ENCODE data around the gene PPM1H.
"Not testable (repeated sequence)": the region's sequence is repeated elsewhere in the genome, so short reads cannot be mapped to it uniquely, and the experiment has no call there.

PPM1H gene

DNA sequence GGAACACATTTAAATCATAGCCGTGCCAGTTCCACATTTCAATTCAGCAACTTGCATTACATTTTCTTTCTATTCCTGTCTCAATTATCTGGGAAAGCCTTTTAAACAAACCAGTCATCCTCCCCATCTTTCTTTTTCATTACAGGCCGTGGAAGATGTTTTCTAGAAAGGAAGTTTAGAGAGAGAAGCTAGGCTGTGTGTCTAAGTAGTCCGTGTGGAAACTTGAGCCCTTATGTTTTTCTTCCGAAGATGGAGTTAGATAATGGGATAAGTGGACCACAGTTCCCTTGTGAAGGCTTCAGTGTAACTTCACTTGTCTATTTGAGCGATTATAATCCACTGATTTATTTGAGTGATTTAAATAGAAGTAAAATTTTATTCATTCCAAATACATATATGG, 12.4 kb upstream of the PPM1H start:
- no peaks in the 10 kb centered on the region for H3K4me1 ChIP-seq (ENCODE audit: control insufficient read depth in 2 of 2, insufficient read depth in 2 of 2, low read length in 2 of 2)
- no peak overlapping the region for H3K27ac ChIP-seq (ENCODE audit: low read depth in 2 of 2, low read length in 2 of 2)
- H3K36me3 ChIP-seq (ENCODE audit: control insufficient read depth in 2 of 2, insufficient read depth in 2 of 2, low read length in 2 of 2), result no peaks in the 10 kb centered on the region
- no peak overlapping the region for H3K9ac ChIP-seq (ENCODE audit: low read depth in 1 of 2, low read length in 2 of 2)
- no peak overlapping the region for H3K4me3 ChIP-seq (ENCODE audit: low read length in 2 of 2)
- no peaks in the 10 kb centered on the region for H3K27me3 ChIP-seq (ENCODE audit: control insufficient read depth in 2 of 2, insufficient read depth in 2 of 2, low read length in 2 of 2)
- no peaks in the 10 kb centered on the region for H3K9me3 ChIP-seq (ENCODE audit: control insufficient read depth in 2 of 2, low read length in 2 of 2)

DNA sequence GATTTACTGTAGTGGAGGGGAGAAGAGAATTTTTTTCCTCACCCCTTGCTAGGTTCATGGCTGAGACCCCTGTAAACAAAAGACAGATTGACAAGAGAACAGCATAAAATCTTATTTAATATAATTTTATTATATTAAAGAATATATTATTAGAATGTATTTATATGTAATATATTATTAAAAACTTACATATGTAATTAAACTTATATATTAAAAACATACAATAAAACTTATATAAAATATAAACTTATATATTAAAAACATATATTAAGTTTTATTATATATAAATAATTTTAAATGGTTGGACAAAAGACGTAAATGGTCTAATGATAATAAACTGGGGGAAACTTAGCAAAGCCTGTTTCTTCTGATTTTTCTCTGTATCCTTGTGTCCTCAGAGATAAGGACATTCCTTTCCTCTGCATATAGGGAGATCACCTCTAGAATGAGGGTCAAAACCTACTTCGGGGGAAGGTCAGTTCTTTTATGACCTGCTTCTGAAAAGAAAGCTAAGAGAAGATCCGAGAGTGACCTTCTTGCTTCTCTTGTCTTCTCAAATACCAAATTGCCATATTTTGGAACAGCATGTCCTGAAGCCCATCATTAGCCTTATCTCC, 8.9 kb upstream of the PPM1H start:
- H3K4me3 ChIP-seq (ENCODE audit: low read length in 2 of 2), result no peak overlapping the region
- no peaks in the 10 kb centered on the region for H3K36me3 ChIP-seq (ENCODE audit: control insufficient read depth in 2 of 2, insufficient read depth in 2 of 2, low read length in 2 of 2)
- no peaks in the 10 kb centered on the region for H3K4me1 ChIP-seq (ENCODE audit: control insufficient read depth in 2 of 2, insufficient read depth in 2 of 2, low read length in 2 of 2)
- H3K9ac ChIP-seq (ENCODE audit: low read depth in 1 of 2, low read length in 2 of 2), result no peak overlapping the region
- no peaks in the 10 kb centered on the region for H3K9me3 ChIP-seq (ENCODE audit: control insufficient read depth in 2 of 2, low read length in 2 of 2)
- H3K27ac ChIP-seq (ENCODE audit: low read depth in 2 of 2, low read length in 2 of 2), result no peak overlapping the region
- H3K27me3 ChIP-seq (ENCODE audit: control insufficient read depth in 2 of 2, insufficient read depth in 2 of 2, low read length in 2 of 2), result no peaks in the 10 kb centered on the region

DNA sequence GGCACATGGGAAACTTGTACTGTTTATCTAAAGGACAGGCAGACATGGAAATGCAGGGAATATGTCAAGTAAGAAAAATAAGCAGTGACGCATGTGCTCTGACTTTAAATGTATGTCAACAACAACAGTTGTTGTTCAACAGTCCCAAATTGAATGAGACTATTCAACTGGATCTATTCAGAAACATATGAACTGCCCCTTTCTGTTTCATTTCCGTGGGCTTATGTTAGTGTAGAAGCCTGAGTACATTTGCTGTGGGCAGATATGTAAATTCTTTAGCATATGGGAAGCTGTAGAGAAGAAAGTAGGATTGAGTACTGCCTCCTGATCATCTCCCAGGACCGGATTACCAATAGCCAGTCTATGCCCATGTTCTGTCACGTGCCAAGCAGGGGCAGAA, 7.4 kb upstream of the PPM1H start:
- not testable (repeated sequence) for H3K36me3 ChIP-seq (ENCODE audit: control insufficient read depth in 2 of 2, insufficient read depth in 2 of 2, low read length in 2 of 2); H3K4me3 ChIP-seq (ENCODE audit: low read length in 2 of 2); H3K9me3 ChIP-seq (ENCODE audit: control insufficient read depth in 2 of 2, low read length in 2 of 2); H3K4me1 ChIP-seq (ENCODE audit: control insufficient read depth in 2 of 2, insufficient read depth in 2 of 2, low read length in 2 of 2); H3K9ac ChIP-seq (ENCODE audit: low read depth in 1 of 2, low read length in 2 of 2); H3K27ac ChIP-seq (ENCODE audit: low read depth in 2 of 2, low read length in 2 of 2); H3K27me3 ChIP-seq (ENCODE audit: control insufficient read depth in 2 of 2, insufficient read depth in 2 of 2, low read length in 2 of 2)

DNA sequence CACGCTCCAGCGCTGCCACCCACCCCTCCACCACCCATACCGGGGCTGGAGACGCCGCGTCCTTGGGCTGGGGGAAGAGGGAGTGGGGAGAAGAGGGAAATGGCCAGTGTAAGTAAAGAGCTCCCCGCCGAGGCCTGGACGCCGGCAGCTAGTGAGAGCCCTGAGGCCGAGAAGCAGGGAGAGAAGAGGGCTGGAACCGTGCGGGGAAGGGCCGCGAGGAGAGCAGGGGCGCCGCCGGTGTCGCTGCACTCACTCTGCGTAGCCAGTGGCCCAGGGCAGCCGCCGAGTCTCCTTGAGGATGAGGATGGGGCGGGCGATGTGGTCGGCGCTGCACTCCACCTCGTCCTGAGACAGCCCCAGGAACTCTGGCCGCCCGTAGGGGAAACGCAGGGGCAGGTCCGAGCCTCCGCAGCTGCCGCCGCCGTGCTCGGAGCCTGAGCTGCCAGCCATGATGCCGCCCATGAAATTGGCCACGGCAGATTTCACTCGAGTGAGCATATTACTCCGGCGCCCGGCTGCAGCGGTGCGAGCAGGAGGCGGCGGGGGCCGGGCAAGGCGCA, 631 bp downstream of the PPM1H start:
- H3K27me3 ChIP-seq (ENCODE audit: control insufficient read depth in 2 of 2, insufficient read depth in 2 of 2, low read length in 2 of 2), result no peaks in the 10 kb centered on the region
- peak overlapping the region; percentile 44 to 47 for H3K9ac ChIP-seq (ENCODE audit: low read depth in 1 of 2, low read length in 2 of 2)
- peaks cover 8 to 11% of the 10 kb centered on the region in 2 donors for H3K4me1 ChIP-seq (ENCODE audit: control insufficient read depth in 2 of 2, insufficient read depth in 2 of 2, low read length in 2 of 2)
- H3K27ac ChIP-seq (ENCODE audit: low read depth in 2 of 2, low read length in 2 of 2), result peak overlapping the region in 1 of 2 donors; percentile 32
- H3K4me3 ChIP-seq (ENCODE audit: low read length in 2 of 2), result peak overlapping the region; percentile 70 to 71
- H3K36me3 ChIP-seq (ENCODE audit: control insufficient read depth in 2 of 2, insufficient read depth in 2 of 2, low read length in 2 of 2), result no peaks in the 10 kb centered on the region
- no peaks in the 10 kb centered on the region for H3K9me3 ChIP-seq (ENCODE audit: control insufficient read depth in 2 of 2, low read length in 2 of 2)

DNA sequence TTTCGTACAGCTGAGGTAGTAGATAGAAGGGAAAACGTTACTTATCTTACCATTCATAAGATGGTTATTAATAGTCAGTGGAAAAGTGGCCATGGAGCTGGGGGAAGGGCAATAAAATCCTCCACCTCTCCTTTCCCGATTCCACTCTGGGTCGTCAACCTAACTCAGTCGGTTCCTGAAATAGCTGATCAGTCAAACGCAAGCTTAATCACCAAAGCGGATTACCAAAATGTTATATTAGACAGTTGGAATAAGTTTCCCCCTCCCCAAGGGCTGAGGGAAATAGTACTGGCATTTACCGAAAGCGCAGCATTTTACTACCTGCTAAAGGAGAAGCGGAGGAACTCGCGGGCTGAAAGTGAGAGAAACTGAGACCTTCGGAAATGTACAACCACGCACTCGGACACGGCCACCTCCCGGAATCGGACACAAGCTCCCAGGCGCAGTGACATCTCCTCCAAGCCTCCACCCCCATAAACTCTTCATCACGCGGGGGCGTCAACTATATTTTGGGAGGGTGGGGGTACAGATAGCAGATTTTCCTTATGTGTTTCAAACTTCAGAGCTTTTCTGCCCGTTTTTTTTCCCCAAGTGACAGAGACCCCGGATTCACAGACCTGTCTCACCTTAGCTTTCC, 1.2 kb downstream of the PPM1H start:
- Histone ChIP-seq H3K4me1 (ENCODE audit: control insufficient read depth in 2 of 2, insufficient read depth in 2 of 2, low read length in 2 of 2) (peaks cover 8 to 11% of the 10 kb centered on the region in 2 donors), H3K27me3 (ENCODE audit: control insufficient read depth in 2 of 2, insufficient read depth in 2 of 2, low read length in 2 of 2) (no peaks in the 10 kb centered on the region), H3K9ac (ENCODE audit: low read depth in 1 of 2, low read length in 2 of 2) (peak overlapping the region; percentile 44 to 47), H3K9me3 (ENCODE audit: control insufficient read depth in 2 of 2, low read length in 2 of 2) (no peaks in the 10 kb centered on the region), H3K36me3 (ENCODE audit: control insufficient read depth in 2 of 2, insufficient read depth in 2 of 2, low read length in 2 of 2) (no peaks in the 10 kb centered on the region), H3K4me3 (ENCODE audit: low read length in 2 of 2) (peak overlapping the region; percentile 70 to 71), H3K27ac (ENCODE audit: low read depth in 2 of 2, low read length in 2 of 2) (peak overlapping the region in 1 of 2 donors; percentile 32)

DNA sequence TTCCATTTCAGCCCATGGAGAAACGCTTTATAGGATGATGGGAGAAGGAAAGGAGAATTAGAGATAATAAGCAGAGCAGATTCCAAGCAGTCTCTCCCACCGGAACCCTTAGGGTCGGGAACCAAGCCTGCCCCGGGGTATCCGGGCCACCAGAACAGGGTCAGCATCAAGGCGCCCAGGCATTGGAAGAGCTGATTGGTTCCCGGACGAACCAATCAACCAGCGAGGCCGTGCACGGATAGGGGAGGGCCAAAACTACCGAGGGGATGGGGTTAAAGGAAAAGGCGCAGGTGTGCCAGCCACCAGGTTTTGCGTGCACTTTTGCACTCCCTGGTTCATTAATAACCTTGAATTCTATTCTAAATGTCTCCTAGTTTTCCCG, 1.7 kb downstream of the PPM1H start:
- H3K4me3 ChIP-seq (ENCODE audit: low read length in 2 of 2), result peak overlapping the region; percentile 70 to 71
- H3K4me1 ChIP-seq (ENCODE audit: control insufficient read depth in 2 of 2, insufficient read depth in 2 of 2, low read length in 2 of 2), result peaks cover 8 to 11% of the 10 kb centered on the region in 2 donors
- H3K36me3 ChIP-seq (ENCODE audit: control insufficient read depth in 2 of 2, insufficient read depth in 2 of 2, low read length in 2 of 2), result no peaks in the 10 kb centered on the region
- no peaks in the 10 kb centered on the region for H3K27me3 ChIP-seq (ENCODE audit: control insufficient read depth in 2 of 2, insufficient read depth in 2 of 2, low read length in 2 of 2)
- no peak overlapping the region for H3K27ac ChIP-seq (ENCODE audit: low read depth in 2 of 2, low read length in 2 of 2)
- H3K9ac ChIP-seq (ENCODE audit: low read depth in 1 of 2, low read length in 2 of 2), result no peak overlapping the region
- no peaks in the 10 kb centered on the region for H3K9me3 ChIP-seq (ENCODE audit: control insufficient read depth in 2 of 2, low read length in 2 of 2)

DNA sequence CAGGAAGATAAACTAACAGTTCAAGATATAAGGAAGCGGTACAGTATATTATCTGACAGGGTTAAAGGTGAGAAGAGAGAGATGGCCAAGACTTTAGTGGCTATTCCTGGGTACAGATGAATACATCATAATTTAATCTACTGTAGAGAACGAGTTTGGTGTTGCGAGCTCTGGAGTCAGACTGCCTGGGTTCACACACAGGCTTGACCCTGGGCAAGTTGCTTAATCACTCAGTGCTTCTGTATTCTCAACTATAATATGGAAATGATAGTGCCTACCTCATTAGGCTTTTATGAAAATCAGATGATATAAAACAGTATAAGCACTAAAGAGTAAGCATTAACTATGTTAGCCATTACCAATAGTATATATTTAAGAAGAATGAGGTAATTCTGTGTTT, 3.5 kb downstream of the PPM1H start:
- no peak overlapping the region for H3K4me3 ChIP-seq (ENCODE audit: low read length in 2 of 2)
- peaks cover 8 to 11% of the 10 kb centered on the region in 2 donors for H3K4me1 ChIP-seq (ENCODE audit: control insufficient read depth in 2 of 2, insufficient read depth in 2 of 2, low read length in 2 of 2)
- H3K9me3 ChIP-seq (ENCODE audit: control insufficient read depth in 2 of 2, low read length in 2 of 2), result no peaks in the 10 kb centered on the region
- H3K36me3 ChIP-seq (ENCODE audit: control insufficient read depth in 2 of 2, insufficient read depth in 2 of 2, low read length in 2 of 2), result no peaks in the 10 kb centered on the region
- H3K27me3 ChIP-seq (ENCODE audit: control insufficient read depth in 2 of 2, insufficient read depth in 2 of 2, low read length in 2 of 2), result no peaks in the 10 kb centered on the region
- no peak overlapping the region for H3K9ac ChIP-seq (ENCODE audit: low read depth in 1 of 2, low read length in 2 of 2)
- no peak overlapping the region for H3K27ac ChIP-seq (ENCODE audit: low read depth in 2 of 2, low read length in 2 of 2)

DNA sequence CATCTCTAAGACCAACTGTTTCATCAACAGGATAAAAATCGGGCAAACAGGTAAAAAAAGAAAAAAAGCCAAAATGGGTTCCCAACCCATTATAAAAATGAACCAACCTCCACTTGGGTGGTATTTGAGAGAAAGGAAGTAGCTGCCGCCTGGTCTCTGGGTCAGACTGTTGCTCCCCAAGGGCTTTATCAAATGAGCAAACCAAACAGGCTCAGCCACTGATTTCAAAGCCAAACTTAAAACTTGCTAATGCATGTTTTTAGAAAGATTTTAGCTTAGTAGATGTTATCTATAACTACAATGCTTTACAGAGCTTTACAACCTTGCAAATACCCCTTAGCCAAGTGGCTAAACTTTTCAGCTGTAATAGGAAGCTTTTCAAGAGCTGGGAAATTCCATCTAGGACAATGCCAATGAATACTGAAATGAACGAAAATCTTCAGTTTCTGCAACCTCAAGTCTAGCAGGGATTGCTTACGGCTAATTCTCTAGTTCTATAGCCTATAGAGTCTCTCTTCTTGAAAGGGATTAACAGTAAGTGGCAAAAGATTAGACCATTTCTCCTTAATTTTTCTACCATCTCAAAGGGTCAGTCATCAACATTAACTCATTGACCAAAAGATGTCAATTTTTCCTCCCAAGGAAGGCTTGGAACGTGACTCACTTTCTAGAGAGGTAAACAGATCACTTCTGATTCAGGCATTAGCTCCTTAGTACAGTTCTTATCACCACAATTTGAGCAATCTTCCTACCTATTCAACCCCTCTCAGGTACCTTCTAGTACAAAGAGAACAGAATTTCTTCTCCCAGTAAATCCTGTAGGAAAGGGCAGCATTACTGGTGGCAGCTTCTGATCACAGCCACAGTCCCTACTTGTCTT, 4.2 kb downstream of the PPM1H start:
- no peaks in the 10 kb centered on the region for H3K36me3 ChIP-seq (ENCODE audit: control insufficient read depth in 2 of 2, insufficient read depth in 2 of 2, low read length in 2 of 2)
- H3K9ac ChIP-seq (ENCODE audit: low read depth in 1 of 2, low read length in 2 of 2), result no peak overlapping the region
- no peak overlapping the region for H3K27ac ChIP-seq (ENCODE audit: low read depth in 2 of 2, low read length in 2 of 2)
- peaks cover 8 to 11% of the 10 kb centered on the region in 2 donors for H3K4me1 ChIP-seq (ENCODE audit: control insufficient read depth in 2 of 2, insufficient read depth in 2 of 2, low read length in 2 of 2)
- H3K4me3 ChIP-seq (ENCODE audit: low read length in 2 of 2), result no peak overlapping the region
- H3K9me3 ChIP-seq (ENCODE audit: control insufficient read depth in 2 of 2, low read length in 2 of 2), result no peaks in the 10 kb centered on the region
- no peaks in the 10 kb centered on the region for H3K27me3 ChIP-seq (ENCODE audit: control insufficient read depth in 2 of 2, insufficient read depth in 2 of 2, low read length in 2 of 2)

DNA sequence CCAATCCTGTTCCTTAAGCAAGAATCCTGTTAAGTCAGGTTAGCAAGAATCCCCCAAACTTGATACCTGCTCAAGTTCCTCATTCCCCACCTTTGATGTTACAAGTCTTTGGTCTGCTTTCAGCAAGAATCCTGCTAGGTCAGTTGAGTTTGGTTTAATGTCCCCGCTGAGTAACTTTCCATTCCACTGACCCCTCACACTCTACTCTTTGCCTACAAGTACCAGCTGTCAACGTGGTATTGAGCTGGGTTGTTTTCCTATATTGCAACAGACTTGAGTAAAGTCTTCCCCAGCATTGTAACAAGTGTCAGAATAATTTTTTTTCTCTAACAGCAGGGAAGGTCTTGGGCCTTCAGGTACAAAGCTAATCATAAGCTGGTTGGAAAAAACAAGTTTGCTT, 6.3 kb downstream of the PPM1H start:
- Histone ChIP-seq H3K27ac (ENCODE audit: low read depth in 2 of 2, low read length in 2 of 2) (no peak overlapping the region), H3K9me3 (ENCODE audit: control insufficient read depth in 2 of 2, low read length in 2 of 2) (no peaks in the 10 kb centered on the region), H3K27me3 (ENCODE audit: control insufficient read depth in 2 of 2, insufficient read depth in 2 of 2, low read length in 2 of 2) (no peaks in the 10 kb centered on the region), H3K9ac (ENCODE audit: low read depth in 1 of 2, low read length in 2 of 2) (no peak overlapping the region), H3K4me1 (ENCODE audit: control insufficient read depth in 2 of 2, insufficient read depth in 2 of 2, low read length in 2 of 2) (peaks cover 1 to 6% of the 10 kb centered on the region in 2 donors), H3K36me3 (ENCODE audit: control insufficient read depth in 2 of 2, insufficient read depth in 2 of 2, low read length in 2 of 2) (no peaks in the 10 kb centered on the region), H3K4me3 (ENCODE audit: low read length in 2 of 2) (no peak overlapping the region)

DNA sequence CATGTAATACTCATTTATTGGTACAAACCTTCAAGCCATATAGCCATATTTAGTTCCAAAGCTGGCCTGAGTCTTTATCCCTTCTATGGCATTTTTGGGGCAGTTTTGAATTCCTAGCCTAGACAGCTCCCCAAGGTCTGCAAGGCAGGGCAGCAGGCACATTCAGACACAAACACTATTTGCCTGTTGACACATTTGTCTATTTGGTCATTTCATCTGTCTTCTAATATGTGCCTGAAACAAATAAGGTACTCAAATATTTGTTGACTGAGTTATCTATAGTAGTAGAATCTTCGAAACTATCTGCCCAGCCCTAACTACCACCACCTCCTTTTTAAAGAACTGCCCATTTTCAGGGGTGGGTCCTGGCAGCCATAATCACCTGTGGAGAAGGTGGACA, 9.3 kb downstream of the PPM1H start:
- H3K9ac ChIP-seq (ENCODE audit: low read depth in 1 of 2, low read length in 2 of 2), result no peak overlapping the region
- H3K36me3 ChIP-seq (ENCODE audit: control insufficient read depth in 2 of 2, insufficient read depth in 2 of 2, low read length in 2 of 2), result no peaks in the 10 kb centered on the region
- no peaks in the 10 kb centered on the region for H3K27me3 ChIP-seq (ENCODE audit: control insufficient read depth in 2 of 2, insufficient read depth in 2 of 2, low read length in 2 of 2)
- H3K9me3 ChIP-seq (ENCODE audit: control insufficient read depth in 2 of 2, low read length in 2 of 2), result no peaks in the 10 kb centered on the region
- no peak overlapping the region for H3K4me3 ChIP-seq (ENCODE audit: low read length in 2 of 2)
- H3K27ac ChIP-seq (ENCODE audit: low read depth in 2 of 2, low read length in 2 of 2), result no peak overlapping the region
- no peaks in the 10 kb centered on the region for H3K4me1 ChIP-seq (ENCODE audit: control insufficient read depth in 2 of 2, insufficient read depth in 2 of 2, low read length in 2 of 2)
